Fibroblast of pulmonary artery (primary cell): Measurements from ENCODE around the gene GALNT11.

ENCODE experiments used
- DNase-seq: peaks from one replicate; pipeline ENCODE4 v3.0.0-alpha.2; 2010; ENCODE audit warnings: low read depth
- H3K4me3 ChIP-seq: replicated peaks from 2 replicates; pipeline ENCODE4 v1.5.1; 2011; ENCODE audit warnings: low read depth, mild to moderate bottlenecking, control low read depth, low read length, moderate library complexity
- TF ChIP-seq, protein P1 (sequence below): IDR thresholded peaks from 2 replicates; pipeline ENCODE4 v1.5.1; 2011; ENCODE audit warnings: mild to moderate bottlenecking, control low read depth, low read length, inconsistent platforms; ENCODE audit errors: missing control alignments

The GALNT11 gene

DNA sequence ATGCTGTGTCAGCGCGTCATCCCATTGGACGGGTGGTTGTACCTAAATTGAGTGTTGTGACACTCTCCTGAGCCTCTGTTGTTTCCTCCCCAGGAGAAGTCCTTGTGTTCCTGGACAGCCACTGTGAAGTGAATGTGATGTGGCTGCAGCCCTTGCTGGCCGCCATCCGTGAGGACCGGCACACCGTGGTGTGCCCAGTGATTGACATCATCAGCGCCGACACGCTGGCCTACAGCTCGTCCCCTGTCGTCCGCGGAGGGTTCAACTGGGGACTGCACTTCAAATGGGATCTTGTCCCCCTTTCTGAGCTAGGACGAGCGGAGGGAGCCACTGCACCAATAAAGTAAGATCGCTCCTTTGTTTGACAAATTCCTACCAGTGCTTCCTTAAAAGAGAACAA is 82.5 kb downstream of the GALNT11 start:
- DNase-seq = no peak
- no peak overlapping the region for H3K4me3 ChIP-seq
- TF ChIP-seq, protein P1, sequence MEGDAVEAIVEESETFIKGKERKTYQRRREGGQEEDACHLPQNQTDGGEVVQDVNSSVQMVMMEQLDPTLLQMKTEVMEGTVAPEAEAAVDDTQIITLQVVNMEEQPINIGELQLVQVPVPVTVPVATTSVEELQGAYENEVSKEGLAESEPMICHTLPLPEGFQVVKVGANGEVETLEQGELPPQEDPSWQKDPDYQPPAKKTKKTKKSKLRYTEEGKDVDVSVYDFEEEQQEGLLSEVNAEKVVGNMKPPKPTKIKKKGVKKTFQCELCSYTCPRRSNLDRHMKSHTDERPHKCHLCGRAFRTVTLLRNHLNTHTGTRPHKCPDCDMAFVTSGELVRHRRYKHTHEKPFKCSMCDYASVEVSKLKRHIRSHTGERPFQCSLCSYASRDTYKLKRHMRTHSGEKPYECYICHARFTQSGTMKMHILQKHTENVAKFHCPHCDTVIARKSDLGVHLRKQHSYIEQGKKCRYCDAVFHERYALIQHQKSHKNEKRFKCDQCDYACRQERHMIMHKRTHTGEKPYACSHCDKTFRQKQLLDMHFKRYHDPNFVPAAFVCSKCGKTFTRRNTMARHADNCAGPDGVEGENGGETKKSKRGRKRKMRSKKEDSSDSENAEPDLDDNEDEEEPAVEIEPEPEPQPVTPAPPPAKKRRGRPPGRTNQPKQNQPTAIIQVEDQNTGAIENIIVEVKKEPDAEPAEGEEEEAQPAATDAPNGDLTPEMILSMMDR = no peak

DNA sequence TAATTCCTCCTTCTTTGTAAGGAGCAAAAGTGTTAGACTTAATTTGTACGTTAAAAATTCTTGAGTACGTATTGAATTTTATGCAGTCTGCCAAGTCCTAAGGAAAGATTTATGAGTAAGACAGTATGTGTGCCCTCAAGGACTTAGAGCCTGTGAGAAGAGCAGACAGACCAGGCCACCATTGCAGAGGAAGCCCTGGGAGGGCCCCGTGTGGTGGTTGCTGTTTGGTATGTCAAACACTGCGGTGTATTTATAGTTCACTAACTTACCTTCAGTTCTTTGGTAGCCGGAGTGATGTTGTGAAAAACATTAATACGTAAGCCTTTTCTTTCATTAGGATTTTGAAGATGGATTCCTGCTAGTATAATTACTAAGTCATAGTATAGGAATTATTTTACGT is 82.9 kb downstream of the GALNT11 start:
- TF ChIP-seq, protein P1 = no peak
- H3K4me3 ChIP-seq = no peak overlapping the region
- no peak for DNase-seq

DNA sequence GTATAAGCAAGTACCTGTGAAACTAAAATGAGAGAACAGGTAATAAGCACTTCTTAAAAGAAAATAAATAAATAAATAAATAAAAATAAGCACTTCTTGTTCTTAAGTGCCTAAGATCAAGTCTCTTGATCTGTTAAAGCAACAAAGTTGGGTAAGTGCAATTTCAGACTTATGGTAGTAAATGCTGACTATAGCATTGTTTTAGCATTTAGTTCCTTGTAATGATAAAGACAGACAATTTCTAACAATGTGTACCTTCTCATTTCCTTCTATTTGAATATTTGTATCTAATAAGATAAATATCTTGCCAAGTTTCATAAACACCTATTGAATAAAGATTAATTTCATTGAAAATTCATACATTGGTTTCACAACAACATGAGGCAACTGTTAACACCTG is 87.4 kb downstream of the GALNT11 start:
- no peak for DNase-seq
- no peak overlapping the region for H3K4me3 ChIP-seq
- TF ChIP-seq, protein P1 = no peak

DNA sequence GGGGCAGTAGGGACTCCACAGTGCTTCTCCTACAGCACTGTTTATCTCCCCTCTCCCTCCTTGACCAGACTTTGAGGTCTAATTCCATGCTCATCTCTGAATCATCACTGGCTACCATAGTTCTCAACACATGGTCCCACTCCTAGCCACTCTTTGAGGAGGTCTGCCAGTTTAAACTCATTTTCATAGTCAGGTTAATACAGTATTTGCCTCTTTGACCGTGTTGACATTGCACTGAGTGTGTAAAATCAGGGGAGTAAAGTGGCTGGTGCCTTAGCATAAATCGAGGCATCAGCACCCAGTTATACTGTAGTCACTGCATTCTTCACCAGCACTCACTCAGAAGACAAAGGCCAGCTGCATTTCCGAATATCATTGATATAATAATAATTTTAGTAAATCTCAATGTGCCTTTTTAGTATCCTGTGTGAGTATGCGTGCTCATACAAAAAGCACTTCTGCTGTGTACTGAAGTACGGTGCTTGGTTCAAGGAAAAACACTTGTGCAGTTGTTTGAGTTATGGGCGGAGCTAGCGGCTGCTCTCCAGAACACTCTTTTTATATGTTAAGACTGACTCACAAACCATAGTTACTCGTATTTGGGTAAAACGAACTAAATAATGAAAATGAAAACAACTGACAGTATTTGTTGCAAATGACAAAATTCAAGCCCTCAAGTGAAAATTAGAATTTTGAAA is 89.7 kb downstream of the GALNT11 start:
- TF ChIP-seq, protein P1 = no peak
- no peak for DNase-seq
- H3K4me3 ChIP-seq = no peak overlapping the region

DNA sequence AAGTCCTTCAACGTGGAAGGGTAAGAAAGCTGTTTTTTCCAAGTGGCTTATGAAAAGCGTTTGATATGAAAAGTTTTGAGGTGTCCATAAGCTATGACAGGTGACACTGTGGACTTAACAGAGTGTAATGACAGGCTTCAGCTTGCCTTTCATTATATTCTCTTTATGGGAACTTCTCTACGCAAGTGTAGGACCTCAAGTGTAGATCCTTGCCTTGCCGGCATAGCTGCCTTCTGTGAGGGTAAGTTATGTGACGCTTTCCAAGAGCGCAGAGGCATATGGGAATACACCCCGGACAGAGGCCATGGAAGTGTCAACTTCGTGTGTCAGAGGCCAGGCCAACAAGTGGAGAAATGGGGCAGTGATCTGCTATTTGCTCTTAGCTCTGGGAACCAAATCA is 91.9 kb downstream of the GALNT11 start:
- H3K4me3 ChIP-seq = no peak overlapping the region
- TF ChIP-seq, protein P1 = no peak
- no peak for DNase-seq

DNA sequence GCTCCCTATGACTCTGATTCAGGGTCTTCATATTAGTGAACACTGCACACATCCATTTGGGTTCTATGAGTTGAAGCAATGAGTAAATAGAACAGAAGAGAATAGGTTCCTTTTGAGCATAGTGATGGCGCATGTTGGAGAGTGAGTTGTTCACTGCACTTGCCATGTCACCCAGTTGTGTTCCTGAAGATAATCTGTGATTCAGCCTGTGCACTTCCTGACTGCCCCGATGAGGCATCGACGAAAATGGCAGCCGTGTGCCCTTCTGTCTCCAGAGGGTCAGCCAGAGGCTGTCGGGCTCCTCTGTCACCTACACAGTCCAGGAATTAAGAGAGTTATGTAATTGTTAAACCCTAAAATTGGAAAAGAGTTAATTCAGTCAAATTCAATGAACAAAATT is 94.7 kb downstream of the GALNT11 start:
- TF ChIP-seq, protein P1 = no peak
- no peak overlapping the region for H3K4me3 ChIP-seq
- DNase-seq = peak; percentile 23

DNA sequence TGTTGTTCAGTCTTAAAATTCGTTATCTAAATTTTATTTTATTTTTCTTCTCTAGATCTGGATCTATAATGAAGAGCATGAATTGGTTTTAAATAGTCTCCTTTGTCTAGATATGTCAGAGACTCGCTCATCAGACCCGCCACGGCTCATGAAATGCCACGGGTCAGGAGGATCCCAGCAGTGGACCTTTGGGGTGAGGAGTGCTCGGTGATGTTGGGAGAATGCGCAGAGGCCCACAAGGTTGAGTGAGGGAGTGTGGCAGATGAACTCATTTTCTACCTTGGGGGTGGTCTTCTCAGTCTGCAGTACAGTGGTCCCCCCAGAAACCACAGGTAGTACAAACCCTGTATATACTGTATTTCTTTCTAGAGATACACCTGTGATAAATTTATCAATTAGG is 95.3 kb downstream of the GALNT11 start:
- no peak for DNase-seq
- TF ChIP-seq, protein P1 = no peak

More for the DNA sequence above, 95.3 kb downstream of the GALNT11 start:
- no peak overlapping the region for H3K4me3 ChIP-seq
